NCI-H2081 treated with DMSO at 0.1 percent for 48 hours (cell line): ENCODE results near the gene CLEC18A.
"Not testable (repeated sequence)": the region's sequence is repeated elsewhere in the genome, so short reads cannot be mapped to it uniquely, and the experiment has no call there.

Source experiments
- DNase-seq: peaks from one replicate; lab custom pipeline; 2025; lab: John Stamatoyannopoulos, UW

CLEC18A gene

DNA sequence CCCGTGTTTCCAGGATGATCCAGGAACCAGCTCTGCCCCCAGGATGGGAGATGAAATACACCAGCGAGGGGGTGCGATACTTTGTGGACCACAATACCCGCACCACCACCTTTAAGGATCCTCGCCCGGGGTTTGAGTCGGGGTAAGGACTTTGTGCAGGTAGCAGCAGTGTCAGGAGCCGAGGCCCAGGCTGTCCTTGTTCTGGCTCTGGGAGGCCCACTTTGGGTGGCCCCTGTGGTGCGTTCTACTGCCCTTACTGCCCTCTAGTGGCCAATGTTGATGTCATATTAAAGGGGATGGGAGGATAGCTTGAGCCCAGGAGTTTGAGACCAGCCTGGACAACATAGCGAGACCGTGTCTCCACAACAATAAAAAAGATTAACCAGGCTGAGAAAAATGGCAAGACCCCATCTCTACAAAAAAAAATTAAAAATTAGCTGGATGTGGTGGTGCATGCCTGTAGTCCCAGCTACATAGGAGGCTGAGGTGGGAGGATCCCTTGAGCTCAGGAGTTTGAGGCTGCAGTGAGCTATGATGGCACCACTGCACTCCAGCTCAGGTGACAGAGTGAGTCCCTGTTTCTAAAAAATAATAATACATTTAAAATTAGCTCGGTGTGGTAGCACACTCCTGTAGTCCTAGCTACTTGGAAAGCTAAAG is 20.9 kb upstream of the CLEC18A start:
- no peak for DNase-seq

- DNase-seq: no peak
Observed at GRCh38 chr16:69931631-69932030, 19.5 kb upstream of the CLEC18A start.

DNA sequence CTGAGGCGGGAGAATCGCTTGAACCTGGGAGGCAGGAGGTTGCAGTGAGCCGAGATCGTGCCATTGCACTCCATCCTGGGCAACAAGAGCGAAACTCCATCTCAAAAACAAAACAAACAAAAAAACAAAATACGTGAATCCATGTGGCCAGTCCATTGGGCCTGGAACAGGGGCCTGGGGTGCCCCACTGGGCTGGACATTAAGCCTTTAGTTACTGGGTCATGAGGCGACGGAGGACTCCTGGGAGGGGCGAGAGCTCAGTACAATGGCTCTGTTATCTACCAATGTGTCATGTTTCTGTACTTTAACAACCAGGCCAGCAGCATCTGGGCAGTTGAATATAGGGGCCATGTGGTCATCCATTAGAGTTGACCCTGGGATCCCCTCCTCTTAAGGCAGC is 18.9 kb upstream of the CLEC18A start:
- no peak for DNase-seq

GRCh38 chr16:69932691-69933392 is 18.3 kb upstream of the CLEC18A start:
- no peak for DNase-seq

DNA sequence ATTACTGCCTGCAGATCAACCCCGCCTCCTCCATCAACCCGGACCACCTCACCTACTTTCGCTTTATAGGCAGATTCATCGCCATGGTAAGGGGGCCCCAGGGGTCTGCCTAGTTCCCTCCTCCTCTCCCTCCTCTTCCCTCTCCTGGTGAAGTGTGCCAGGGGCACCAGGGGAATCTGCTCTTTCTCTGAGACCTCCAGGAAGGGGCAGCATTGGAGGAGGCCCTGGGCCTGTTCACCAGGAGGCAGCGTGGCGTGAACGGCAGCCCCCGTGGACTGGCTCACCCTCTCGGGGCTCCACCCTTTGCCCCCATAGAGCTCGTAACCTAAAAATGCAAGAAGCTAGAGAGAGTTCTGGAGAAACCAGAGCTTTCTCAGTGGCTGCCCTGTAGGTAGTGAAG is 17.1 kb upstream of the CLEC18A start:
- DNase-seq: no peak

DNA sequence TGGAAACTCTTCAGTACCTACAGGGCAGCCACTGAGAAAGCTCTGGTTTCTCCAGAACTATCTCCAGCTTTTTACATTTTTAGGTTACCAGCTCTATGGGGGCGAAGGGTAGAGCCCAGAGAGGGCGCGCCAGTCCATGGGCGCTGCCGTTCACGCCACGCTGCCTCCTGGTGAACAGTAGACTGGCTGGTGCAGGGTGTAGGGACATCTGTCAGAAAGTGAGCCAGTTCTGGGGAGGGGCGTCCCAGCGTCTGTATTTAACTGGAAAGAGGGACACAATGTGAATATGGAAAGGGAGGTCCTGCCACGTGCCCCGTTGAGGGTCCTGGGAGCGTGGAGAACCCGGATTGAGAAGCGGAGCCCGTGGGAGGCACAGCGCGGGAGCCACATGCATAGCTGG is 16.4 kb upstream of the CLEC18A start:
- DNase-seq: no peak

DNA sequence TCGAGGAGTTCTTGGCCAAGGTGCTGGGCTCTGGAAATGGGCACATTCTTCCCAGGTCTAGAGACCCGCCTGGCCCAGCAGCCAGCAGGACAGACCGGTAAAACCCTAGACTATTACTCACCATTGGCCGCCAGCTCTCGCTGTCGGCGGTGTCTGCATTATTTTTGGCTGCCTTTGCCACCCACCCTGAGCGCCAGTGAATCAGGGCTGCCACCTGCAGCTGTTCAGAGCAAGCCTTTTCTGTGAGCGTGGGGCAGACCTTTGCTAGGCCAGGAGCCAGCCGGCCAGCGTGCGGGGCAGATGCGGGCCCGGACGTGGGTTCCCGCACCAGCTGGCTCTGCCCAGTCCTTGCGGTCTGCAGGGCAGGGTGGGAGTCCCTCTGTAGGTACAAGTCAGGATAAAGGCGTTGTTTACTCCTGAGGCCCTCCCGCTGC is 15.8 kb upstream of the CLEC18A start:
- no peak for DNase-seq

GRCh38 chr16:69935740-69936139 is 15.4 kb upstream of the CLEC18A start:
- no peak for DNase-seq

DNA sequence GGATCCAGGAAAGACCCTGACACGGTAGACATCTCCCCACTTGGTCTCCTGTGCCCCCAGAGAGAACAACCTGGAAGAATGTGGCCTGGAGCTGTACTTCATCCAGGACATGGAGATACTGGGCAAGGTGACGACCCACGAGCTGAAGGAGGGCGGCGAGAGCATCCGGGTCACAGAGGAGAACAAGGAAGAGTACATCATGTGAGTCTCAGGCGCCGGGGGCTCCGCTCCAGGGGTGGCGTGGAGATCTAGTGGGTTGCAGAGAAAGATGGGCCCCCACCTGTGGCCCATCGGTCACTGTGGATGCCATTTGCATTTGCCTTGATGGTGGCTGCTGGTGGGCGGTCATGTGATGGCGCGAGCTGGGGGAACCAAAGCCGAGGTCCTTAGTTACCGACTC is 14.9 kb upstream of the CLEC18A start:
- no peak for DNase-seq

- no peak for DNase-seq
Observed at GRCh38 chr16:69936751-69937211, 14.4 kb upstream of the CLEC18A start.

DNA sequence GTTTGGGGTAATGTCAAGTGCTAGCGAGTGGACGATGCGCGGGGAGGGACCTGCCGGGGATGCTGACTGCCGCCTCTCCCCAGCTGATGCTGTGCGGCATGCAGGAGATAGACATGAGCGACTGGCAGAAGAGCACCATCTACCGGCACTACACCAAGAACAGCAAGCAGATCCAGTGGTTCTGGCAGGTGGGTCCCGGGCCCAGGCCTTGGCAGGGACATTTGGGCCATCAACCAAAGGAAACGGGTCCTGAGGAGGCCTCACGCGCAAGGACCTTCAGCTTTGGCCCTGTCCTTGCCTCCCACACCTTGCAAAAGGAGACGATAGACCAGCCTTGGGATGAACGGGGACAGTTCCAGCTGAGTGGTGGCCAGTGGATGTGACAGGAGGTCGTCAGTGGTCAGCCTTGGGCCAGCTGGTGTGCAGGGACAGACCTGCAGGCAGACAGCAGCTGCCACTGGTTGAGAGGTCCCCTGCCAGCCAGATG is 13.6 kb upstream of the CLEC18A start:
- no peak for DNase-seq

DNA sequence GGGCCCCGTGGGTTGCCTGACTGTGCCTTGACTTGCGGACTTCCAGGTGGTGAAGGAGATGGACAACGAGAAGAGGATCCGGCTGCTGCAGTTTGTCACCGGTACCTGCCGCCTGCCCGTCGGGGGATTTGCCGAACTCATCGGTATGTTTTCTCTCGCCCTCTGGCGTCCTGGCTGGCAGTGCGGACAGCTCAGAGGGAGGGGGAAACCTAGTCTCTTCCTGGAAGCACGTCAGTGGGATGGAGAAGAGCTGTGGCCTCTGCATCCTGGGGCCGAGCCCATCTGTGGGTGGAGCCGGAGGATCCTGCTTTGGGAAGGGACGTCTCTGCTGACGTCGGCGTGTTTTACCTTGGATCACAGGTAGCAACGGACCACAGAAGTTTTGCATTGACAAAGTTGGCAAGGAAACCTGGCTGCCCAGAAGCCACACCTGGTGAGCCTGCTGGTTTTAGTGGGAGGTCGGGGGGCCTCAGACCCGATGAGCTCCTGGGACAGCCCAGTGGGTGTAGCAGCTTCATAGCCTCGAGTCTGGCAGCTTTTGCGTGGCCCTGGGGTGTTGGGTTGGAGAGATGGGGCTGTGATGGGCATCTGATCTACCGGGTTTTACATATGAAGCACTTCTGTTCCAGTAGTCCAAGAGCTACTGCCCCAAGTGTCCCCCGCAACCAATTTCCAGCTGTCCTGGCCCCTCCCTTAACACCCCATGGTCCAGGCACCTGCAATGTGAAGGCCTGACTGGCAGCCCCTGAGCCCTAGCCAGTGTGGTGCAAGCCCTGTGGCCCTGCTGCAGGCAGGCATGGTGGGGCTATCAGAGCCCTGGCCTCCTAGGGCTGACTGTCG is 11.9 kb upstream of the CLEC18A start:
- no peak for DNase-seq

DNA sequence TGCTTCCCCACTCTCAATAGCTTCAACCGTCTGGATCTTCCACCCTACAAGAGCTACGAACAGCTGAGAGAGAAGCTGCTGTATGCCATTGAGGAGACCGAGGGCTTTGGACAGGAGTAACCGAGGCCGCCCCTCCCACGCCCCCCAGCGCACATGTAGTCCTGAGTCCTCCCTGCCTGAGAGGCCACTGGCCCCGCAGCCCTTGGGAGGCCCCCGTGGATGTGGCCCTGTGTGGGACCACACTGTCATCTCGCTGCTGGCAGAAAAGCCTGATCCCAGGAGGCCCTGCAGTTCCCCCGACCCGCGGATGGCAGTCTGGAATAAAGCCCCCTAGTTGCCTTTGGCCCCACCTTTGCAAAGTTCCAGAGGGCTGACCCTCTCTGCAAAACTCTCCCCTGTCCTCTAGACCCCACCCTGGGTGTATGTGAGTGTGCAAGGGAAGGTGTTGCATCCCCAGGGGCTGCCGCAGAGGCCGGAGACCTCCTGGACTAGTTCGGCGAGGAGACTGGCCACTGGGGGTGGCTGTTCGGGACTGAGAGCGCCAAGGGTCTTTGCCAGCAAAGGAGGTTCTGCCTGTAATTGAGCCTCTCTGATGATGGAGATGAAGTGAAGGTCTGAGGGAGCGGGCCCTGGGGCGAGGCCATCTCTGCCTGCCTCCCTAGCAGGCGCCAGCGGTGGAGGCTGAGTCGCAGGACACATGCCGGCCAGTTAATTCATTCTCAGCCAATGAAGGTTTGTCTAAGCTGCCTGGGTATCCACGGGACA is 11.1 kb upstream of the CLEC18A start:
- no peak for DNase-seq

DNA sequence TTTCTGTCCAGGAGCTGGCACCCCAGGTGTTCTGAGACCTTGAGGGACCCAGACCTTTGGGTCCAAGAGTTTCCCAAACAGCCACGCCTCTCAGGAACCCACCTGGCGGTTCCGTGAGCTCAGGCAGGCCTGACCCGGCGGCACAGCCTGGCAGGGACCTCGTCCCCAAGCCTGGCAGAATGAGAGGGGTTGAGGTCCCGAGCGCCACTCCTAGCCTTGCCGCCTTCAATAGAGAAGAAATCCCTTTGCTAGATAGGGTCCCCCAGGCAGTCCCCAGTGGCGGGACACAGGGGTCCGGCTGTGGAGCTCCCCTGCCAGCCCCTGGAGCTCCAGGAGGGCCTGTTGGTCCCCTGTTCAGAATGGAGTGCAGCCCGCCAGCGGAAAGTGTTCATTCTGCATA is 10.5 kb upstream of the CLEC18A start:
- DNase-seq: no peak

DNA sequence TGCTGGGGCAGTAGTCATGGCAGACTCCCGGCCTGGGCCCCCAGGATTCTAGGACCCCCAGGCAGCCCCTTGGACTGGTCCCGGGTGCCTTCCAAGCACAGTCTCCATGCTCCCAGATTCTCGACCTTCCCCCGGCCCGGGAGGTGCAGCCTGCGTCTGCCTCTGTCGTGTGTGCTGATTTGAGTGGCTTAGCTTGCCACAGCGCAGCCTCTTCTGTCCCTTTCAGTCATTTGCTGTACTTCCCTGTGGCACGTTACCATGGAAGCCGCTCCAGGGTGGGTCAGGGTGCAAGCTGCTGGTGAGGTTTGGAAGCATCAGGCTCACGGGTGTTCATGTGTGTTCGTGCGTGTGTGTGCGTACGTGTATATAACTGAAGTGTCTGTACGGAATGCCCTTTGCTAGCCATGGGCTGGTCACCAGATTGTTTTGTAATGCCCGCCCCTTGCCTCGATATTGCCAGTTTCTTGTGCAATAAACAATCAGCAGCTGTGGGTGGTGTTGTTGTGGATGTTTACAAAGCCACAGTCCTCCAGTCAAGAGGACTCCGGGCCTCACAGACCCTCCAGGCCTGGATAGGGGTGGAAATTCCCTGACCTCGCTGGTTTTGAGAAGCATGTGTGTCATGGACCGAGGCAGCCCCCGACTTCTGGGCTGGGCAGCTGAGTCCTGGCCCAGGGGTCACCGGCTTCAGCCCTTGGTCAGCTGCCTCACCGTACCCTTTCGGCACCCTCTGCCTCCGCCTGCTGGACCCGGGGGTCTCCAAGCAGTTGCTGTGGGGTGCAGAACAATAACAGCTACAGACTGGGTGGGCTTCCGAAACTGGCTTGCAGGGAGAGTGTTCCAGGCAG is 9.7 kb upstream of the CLEC18A start:
- DNase-seq: no peak

- no peak for DNase-seq
Observed at GRCh38 chr16:69942099-69942491, 9.0 kb upstream of the CLEC18A start.

GRCh38 chr16:69942627-69943170 is 8.4 kb upstream of the CLEC18A start:
- DNase-seq: no peak

GRCh38 chr16:69943241-69944036 is 7.7 kb upstream of the CLEC18A start:
- not testable (repeated sequence) for DNase-seq

GRCh38 chr16:69950411-69950810 is 723 bp upstream of the CLEC18A start:
- not testable (repeated sequence) for DNase-seq

DNA sequence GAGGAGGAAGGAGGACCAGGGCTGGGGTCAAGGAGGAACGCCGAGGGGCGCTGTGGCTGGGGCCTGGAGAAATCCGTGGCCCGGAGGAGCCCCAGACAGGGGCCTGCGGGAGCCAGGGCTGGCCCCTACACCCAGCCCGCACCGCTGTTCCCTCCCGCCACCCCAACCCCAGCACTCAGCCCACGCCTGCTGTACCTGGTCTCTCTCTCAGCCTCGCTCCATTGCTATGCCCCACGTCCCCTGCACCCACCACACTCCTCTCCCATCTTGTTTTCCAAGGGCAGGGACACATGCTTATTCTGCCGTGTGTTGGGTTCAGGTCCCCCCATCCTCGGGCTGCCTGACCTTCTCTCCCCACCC is 518 bp downstream of the CLEC18A start:
- not testable (repeated sequence) for DNase-seq
